HEK293 (cell line): Measurements from ENCODE around the gene CCDC12.

Experiments
- CTCF ChIP-seq: fragments of 450-650 bp; formaldehyde crosslinking; IDR thresholded peaks from 2 replicates; pipeline ENCODE4 v1.5.1; 2016; ENCODE audit warnings: missing biosample characterization, missing genetic modification characterization
- ZNF398 ChIP-seq: fragments of 450-650 bp; formaldehyde crosslinking; IDR thresholded peaks from 2 replicates; pipeline ENCODE4 v1.5.1; 2017; ENCODE audit warnings: missing biosample characterization, missing genetic modification characterization

- no peak for TF ChIP-seq ZNF398 (tag by site-specific recombination)
- no peak for TF ChIP-seq CTCF (tag by site-specific recombination)
Measured at GRCh38 chr3:46926871-46927717, 49.5 kb downstream of the CCDC12 start.
